ACHN (cell line): ENCODE measurements around the gene SNX19.

Source experiments
- DNase-seq: peaks from one replicate; pipeline ENCODE4 v3.0.0-alpha.2; 2015
- in situ Hi-C: cut with HindIII; loops from 2 replicates; pipeline ENCODE4 v1.10.0; 2017; ENCODE audit warnings: low sequenced_read_pairs, low pct_ligation_motif_present, low pct_unique_long_range_greater_than_20kb

Gene SNX19

GRCh38 chr11:130876931-130877915, 39.1 kb downstream of the SNX19 start:
- in situ Hi-C loops = no loop called here
- no peak for DNase-seq

GRCh38 chr11:130876100-130876499, 40.2 kb downstream of the SNX19 start:
- in situ Hi-C loops = no loop called here

GRCh38 chr11:130874955-130875531, 41.2 kb downstream of the SNX19 start:
- in situ Hi-C loops = loop anchor here (25.0 kb wide), 1 partner anchor 438 kb away; the partner anchor contains the start of genes ADAMTS15 and ADAMTS8
- DNase-seq = no peak

More at GRCh38 chr11:130876100-130876499, 40.2 kb downstream of the SNX19 start:
- DNase-seq = no peak

GRCh38 chr11:130874396-130874795, 41.9 kb downstream of the SNX19 start:
- in situ Hi-C loops = loop anchor here (25.0 kb wide), 1 partner anchor 437 kb away; the partner anchor contains the start of genes ADAMTS15 and ADAMTS8
- DNase-seq = no peak

GRCh38 chr11:130873761-130874160, 42.5 kb downstream of the SNX19 start:
- in situ Hi-C loops = loop anchor here (25.0 kb wide), 1 partner anchor 436 kb away; the partner anchor contains the start of genes ADAMTS15 and ADAMTS8

GRCh38 chr11:130872981-130873380, 43.3 kb downstream of the SNX19 start:
- DNase-seq = no peak
- in situ Hi-C loops = loop anchor here (25.0 kb wide), 1 partner anchor 436 kb away; the partner anchor contains the start of genes ADAMTS15 and ADAMTS8

More at GRCh38 chr11:130873761-130874160, 42.5 kb downstream of the SNX19 start:
- no peak for DNase-seq

GRCh38 chr11:130872513-130872912, 43.8 kb downstream of the SNX19 start:
- no peak for DNase-seq
- in situ Hi-C loops = loop anchor here (25.0 kb wide), 1 partner anchor 435 kb away; the partner anchor contains the start of genes ADAMTS15 and ADAMTS8

GRCh38 chr11:130872102-130872501, 44.2 kb downstream of the SNX19 start:
- in situ Hi-C loops = loop anchor here (25.0 kb wide), 1 partner anchor 435 kb away; the partner anchor contains the start of genes ADAMTS15 and ADAMTS8
- DNase-seq = no peak

GRCh38 chr11:130871616-130872015, 44.7 kb downstream of the SNX19 start:
- no peak for DNase-seq
- in situ Hi-C loops = loop anchor here (25.0 kb wide), 1 partner anchor 434 kb away; the partner anchor contains the start of genes ADAMTS15 and ADAMTS8

GRCh38 chr11:130868721-130869390, 47.4 kb downstream of the SNX19 start:
- in situ Hi-C loops = loop anchor here (25.0 kb wide), 1 partner anchor 432 kb away; the partner anchor contains the start of genes ADAMTS15 and ADAMTS8
- no peak for DNase-seq

GRCh38 chr11:130868086-130868710, 48.1 kb downstream of the SNX19 start:
- in situ Hi-C loops = loop anchor here (25.0 kb wide), 1 partner anchor 431 kb away; the partner anchor contains the start of genes ADAMTS15 and ADAMTS8

GRCh38 chr11:130866831-130867230, 49.4 kb downstream of the SNX19 start:
- no peak for DNase-seq
- in situ Hi-C loops = loop anchor here (25.0 kb wide), 1 partner anchor 430 kb away; the partner anchor contains the start of genes ADAMTS15 and ADAMTS8

More at GRCh38 chr11:130868086-130868710, 48.1 kb downstream of the SNX19 start:
- no peak for DNase-seq

GRCh38 chr11:130865774-130866114, 50.5 kb downstream of the SNX19 start:
- DNase-seq = no peak
- in situ Hi-C loops = loop anchor here (25.0 kb wide), 1 partner anchor 428 kb away; the partner anchor contains the start of genes ADAMTS15 and ADAMTS8

GRCh38 chr11:130865091-130865773, 51.0 kb downstream of the SNX19 start:
- in situ Hi-C loops = loop anchor here (25.0 kb wide), 1 partner anchor 428 kb away; the partner anchor contains the start of genes ADAMTS15 and ADAMTS8
- DNase-seq = no peak

GRCh38 chr11:130861902-130862860, 54.1 kb downstream of the SNX19 start:
- peak; percentile 85 for DNase-seq
- in situ Hi-C loops = loop anchor here (25.0 kb wide), 1 partner anchor 425 kb away; the partner anchor contains the start of genes ADAMTS15 and ADAMTS8

- in situ Hi-C loops = loop anchor here (25.0 kb wide), 1 partner anchor 424 kb away; the partner anchor contains the start of genes ADAMTS15 and ADAMTS8
- no peak for DNase-seq
Observed at GRCh38 chr11:130861283-130861682, 55.0 kb downstream of the SNX19 start.
